Amygdala (tissue), 56 donors: ENCODE measurements around the gene SBNO2.
"Not testable (repeated sequence)": the region's sequence is repeated elsewhere in the genome, so short reads cannot be mapped to it uniquely, and the experiment has no call there.

Source experiments
- DNase-seq, 56 donors: peaks; one replicate each; lab custom pipeline; 2025; lab: John Stamatoyannopoulos, UW

The SBNO2 gene

GRCh38 chr19:1125601-1126467 is 48.2 kb downstream of the SBNO2 start:
- DNase-seq: no peak

DNA sequence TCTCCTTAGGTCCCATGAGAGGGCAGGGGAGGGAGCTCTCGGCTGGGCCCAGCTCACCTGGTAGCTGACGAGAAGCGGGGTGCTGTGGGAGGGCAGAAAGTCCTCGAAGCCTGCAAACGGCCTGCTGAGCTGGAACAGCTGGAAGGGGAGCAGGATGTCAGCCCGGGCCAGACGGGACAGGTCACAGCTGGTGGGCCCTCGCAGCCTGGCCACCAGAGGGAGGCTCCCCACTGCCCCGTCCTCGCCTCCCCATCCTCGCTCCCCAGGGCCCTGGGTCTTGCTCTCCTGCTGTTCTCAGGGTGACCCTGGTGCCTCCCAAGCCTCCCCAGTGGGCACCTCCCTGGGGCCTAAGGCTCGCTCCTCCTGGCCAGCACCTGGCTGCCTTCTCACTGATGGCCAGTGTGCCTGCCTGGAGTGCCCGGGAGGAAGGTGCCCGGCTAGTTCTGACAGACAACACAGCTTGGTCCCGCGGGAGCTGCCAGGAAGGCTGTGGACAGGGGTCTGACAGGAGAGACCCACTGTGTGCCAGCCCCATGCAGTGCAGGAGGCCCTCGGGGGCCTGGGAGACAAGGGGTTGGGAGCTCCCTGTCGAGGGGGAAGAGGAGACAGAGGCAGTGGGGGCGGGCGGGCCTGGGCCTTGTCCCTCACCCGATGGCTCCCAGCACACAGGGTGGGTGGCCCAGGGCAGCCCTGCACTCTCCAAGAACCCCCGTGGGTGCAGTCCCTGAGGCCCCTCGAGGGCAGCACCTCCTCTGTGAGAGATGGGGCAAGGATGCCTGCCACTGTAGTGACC is 50.0 kb downstream of the SBNO2 start:
- DNase-seq: no peak

DNA sequence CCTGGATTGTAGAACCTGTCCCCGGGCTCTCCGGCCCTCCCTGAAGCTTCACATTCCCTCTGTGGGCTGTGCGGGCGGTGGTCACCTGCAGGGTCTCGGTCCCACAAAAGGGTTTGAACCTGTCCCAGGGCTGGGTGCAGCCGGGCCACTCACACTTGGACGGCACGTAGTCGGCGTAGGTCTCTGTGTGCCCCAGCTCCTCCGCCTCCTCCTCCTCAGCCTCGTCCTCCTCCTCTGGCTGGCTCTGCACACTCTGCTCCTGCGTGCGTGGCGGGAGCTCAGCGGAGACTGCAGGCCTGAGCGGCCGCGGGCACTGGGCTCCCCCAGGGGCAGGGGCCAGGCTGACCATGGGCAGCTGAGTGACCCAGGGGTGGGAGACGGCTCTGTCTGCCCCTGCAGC is 50.7 kb downstream of the SBNO2 start:
- no peak for DNase-seq

DNA sequence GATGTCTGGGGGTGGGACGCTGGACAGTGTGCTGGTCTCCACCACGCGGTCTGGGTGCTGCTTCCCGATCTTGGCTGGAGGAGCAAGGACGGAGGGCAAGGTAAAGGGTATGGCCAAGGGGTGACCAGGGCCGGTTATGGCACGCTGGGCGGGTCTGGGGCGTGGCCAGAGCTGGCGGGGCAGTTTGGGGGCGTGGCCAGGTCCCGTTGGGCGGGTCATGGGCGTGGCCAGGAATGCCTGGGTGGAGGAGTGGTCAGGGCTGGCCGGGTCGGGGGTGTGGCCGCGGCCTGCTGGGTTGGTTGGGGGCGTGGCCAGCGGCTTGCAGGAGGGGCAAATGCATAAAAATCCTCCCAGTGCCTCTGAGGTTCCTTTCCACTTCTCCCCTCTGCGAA is 51.1 kb downstream of the SBNO2 start:
- no peak for DNase-seq

- DNase-seq: no peak
These were observed 51.8 kb downstream of the SBNO2 start for GRCh38 chr19:1122021-1122971.

DNA sequence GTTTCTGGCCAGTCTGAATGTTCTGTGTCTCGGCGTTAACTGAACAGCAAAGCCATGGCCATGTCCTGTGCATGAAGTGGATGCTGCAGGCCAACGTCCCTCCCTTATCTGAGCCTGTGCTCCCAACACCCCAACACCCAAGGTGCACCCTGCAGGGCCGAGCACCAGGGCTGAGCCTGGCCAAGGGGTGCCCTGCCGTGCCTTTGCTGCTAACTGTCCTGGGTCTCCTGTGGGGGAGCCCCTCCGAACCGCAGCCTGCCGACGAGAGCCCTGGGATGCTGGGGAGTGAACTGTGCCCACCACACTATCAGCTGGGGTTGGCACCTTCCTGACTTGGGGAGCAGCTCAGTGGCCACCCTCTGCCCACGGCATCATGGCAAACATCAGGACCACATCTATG is 52.7 kb downstream of the SBNO2 start:
- no peak for DNase-seq

DNA sequence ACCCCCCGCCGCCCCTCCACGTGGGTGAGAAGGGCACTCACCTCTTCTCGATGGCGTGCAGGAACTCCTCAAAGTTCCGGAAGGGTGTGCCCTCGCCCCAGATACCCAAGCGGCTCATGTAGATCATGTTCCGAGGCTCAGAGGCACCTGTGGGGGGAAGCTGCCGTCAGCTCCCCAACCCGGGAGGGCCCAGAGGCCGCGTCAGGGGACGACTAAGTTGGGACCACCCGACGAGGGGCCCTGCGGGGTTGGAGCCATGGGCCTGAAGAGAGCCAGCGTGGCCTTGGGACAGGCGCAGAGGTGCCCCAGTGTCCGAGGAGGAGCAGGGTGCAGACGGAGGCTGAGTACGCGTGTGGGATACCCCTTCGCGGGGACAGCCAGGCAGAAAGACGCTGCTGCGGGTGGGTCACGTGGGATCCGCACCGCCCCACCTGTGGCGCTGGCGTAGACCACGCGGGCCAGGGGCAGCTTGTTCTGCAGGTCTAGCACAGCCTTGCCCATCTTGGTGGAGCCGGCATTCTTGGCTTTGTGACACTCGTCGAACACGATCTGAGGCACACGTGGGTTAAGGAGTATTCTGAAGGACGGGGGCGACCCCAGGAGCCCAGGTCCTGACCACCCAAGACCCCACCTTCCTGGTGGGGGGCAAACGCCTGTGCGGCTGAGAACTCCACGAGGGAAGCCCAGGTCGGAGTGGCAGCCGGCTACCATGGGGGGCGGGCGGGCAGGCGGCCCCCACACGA is 54.4 kb downstream of the SBNO2 start:
- DNase-seq: no peak

- DNase-seq: no peak
These were observed 55.1 kb downstream of the SBNO2 start for GRCh38 chr19:1118999-1119398.

- DNase-seq: no peak
These were observed 56.4 kb downstream of the SBNO2 start for GRCh38 chr19:1117654-1118053.

GRCh38 chr19:1116726-1117581 is 57.1 kb downstream of the SBNO2 start:
- DNase-seq: no peak

GRCh38 chr19:1115646-1116420 is 58.2 kb downstream of the SBNO2 start:
- no peak for DNase-seq

GRCh38 chr19:1114728-1115127 is 59.3 kb downstream of the SBNO2 start:
- DNase-seq: not testable (repeated sequence)

DNA sequence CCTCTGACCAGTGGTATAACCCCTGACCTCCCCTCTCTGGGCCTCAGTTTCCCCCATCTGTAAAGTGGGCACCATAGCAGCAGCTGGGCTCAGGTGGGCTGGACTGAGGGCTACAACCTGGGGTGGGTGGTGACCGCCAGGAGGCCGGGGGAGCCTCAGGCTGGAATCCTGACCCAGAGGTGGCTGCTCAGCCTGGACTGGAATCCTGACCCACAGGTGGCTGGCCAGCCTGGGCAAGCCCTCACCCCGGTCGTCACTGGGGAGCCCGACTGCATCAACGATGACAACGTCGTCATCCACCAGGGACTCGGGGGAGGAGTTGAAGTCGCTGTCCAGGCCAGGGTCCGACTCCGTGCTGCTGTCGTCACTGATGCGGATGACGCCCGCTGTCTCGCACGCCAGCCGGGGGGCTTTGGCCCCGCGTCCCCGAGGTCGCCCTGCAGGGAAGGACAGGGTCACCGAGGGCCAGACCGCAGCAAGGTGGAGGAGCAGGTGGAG is 60.0 kb downstream of the SBNO2 start:
- no peak for DNase-seq

DNA sequence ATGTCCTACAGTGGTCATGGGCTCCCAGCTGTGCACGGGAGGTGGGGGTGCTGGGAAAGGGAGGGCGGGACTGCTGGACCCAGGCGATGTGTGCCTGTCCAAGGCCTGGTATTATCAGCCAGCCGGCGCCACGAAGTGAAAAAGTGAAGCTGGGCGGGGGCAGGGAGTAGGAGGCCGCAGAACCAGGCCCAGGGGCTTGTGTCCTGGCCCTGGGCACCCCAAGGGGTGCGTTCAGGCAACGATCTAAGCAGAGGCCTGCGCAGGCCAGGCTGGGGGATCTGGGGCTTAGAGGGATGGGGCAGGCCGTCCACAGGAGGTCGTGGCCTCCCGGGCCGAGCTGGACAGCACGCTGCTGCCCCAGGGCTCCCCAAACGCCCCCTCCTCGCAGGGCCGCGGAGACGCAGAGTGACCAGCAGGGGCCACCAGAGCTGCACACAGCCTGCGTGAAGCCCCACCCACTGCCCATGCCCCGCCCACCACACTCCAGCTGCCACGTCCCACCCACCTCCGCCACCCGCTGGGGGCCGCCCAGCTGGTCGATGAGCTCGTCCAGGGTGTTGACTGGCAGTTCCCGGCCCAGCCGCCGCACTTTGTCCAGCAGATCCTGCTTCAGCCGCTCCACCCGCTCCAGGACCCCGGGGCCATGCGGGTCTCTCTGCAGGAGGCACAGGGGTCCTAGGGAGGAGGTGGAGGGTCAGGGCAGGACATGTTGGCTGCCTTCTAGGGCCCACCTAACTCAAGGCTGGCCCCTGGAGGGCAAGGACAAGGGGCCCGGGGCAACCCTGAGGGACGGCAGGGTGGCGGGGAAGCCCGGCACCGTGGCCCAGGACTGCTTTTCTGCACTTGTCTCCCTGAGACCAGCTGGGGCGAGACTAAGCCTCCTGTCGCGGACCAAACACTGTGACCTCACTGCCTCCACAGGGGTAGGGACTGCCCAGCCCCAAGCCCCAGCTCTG is 60.8 kb downstream of the SBNO2 start:
- DNase-seq: peak in 55 of 56 donors; percentile 46 to 96 (median 87)

- DNase-seq: no peak
These were observed 61.6 kb downstream of the SBNO2 start for GRCh38 chr19:1112268-1113029.

GRCh38 chr19:1111641-1112267 is 62.3 kb downstream of the SBNO2 start:
- no peak for DNase-seq
